MM.1S (cell line): ENCODE results near the gene TNRC6A.

Experiments
- DNase-seq: peaks from one replicate; pipeline ENCODE4 v3.0.0-alpha.2; 2015
- H2AFZ ChIP-seq: fragments of 300-600 bp; sonication (generic); 2 replicates; pipeline ENCODE4 v1.6.0; 2016; ENCODE audit warnings: antibody characterized with exemption, low read length
- H3F3A ChIP-seq: fragments of 300-600 bp; sonication (generic); 2 replicates; pipeline ENCODE4 v1.6.1; 2016; ENCODE audit warnings: mild to moderate bottlenecking, antibody characterized with exemption, low read length, moderate library complexity, mixed read lengths; ENCODE audit not compliant: insufficient read depth
- H3K27ac ChIP-seq: fragments of 300-600 bp; sonication (generic); 2 replicates; pipeline ENCODE4 v1.5.1; 2016; ENCODE audit warnings: mild to moderate bottlenecking, low read length
- H3K27me3 ChIP-seq: fragments of 300-600 bp; sonication (generic); replicated peaks from 2 replicates; pipeline ENCODE4 v1.6.0; 2016; ENCODE audit warnings: low read length; ENCODE audit not compliant: insufficient read depth
- H3K36me3 ChIP-seq: fragments of 300-600 bp; sonication (generic); replicated peaks from 2 replicates; pipeline ENCODE4 v1.6.1; 2016; ENCODE audit warnings: mild to moderate bottlenecking, low read length, mixed read lengths; ENCODE audit not compliant: insufficient read depth
- H3K4me1 ChIP-seq: fragments of 300-600 bp; sonication (generic); 2 replicates; pipeline ENCODE4 v1.6.1; 2016; ENCODE audit warnings: low read length, mixed read lengths
- H3K4me2 ChIP-seq: fragments of 300-600 bp; sonication (generic); 2 replicates; pipeline ENCODE4 v1.6.0; 2016; ENCODE audit warnings: low read depth, low read length
- H3K4me3 ChIP-seq: fragments of 300-600 bp; sonication (generic); 2 replicates; pipeline ENCODE4 v1.5.1; 2016; ENCODE audit warnings: low read length, mixed read lengths
- H3K79me2 ChIP-seq: fragments of 300-600 bp; sonication (generic); 2 replicates; pipeline ENCODE4 v1.6.1; 2016; ENCODE audit warnings: mixed run types, low read length, mixed read lengths
- H3K9ac ChIP-seq: fragments of 300-600 bp; sonication (generic); 2 replicates; pipeline ENCODE4 v1.6.1; 2016; ENCODE audit warnings: low read length, mixed read lengths
- H3K9me2 ChIP-seq: fragments of 300-600 bp; sonication (generic); replicated peaks from 2 replicates; pipeline ENCODE4 v1.6.1; 2016; ENCODE audit warnings: mild to moderate bottlenecking, low read length, mixed read lengths; ENCODE audit not compliant: insufficient read depth
- H3K9me3 ChIP-seq: fragments of 300-600 bp; sonication (generic); replicated peaks from 2 replicates; pipeline ENCODE4 v1.6.1; 2016; ENCODE audit warnings: mild to moderate bottlenecking, low read length, mixed read lengths; ENCODE audit not compliant: insufficient read depth
- H4K20me1 ChIP-seq: fragments of 300-600 bp; sonication (generic); 2 replicates; pipeline ENCODE4 v1.6.1; 2016; ENCODE audit warnings: mild to moderate bottlenecking, low read length, moderate library complexity, mixed read lengths; ENCODE audit not compliant: insufficient read depth
- CTCF ChIP-seq: fragments of 300-600 bp; sonication (generic); IDR thresholded peaks from 2 replicates; pipeline ENCODE4 v1.5.1; 2016; ENCODE audit warnings: antibody characterized with exemption, low read length, mixed read lengths
- EZH2 ChIP-seq: fragments of 300-600 bp; sonication (generic); optimal IDR thresholded peaks from 2 replicates; pipeline ENCODE3; 2017; ENCODE audit warnings: low read depth, mild to moderate bottlenecking, antibody characterized with exemption, low read length, mixed read lengths
- EZH2phosphoT487 ChIP-seq: fragments of 300-600 bp; sonication (generic); IDR thresholded peaks from 2 replicates; pipeline ENCODE4 v1.6.1; 2018; ENCODE audit warnings: antibody characterized with exemption, low read length

TNRC6A gene

GRCh38 chr16:24822974-24823373 lies 93.5 kb downstream of the TNRC6A start:
- Histone ChIP-seq H3K27ac (no peak overlapping the region), H2AFZ (no peak overlapping the region), H3K4me1 (no peaks in the 10 kb centered on the region), H3K9ac (no peak overlapping the region), H3K4me3 (no peak overlapping the region), H4K20me1 (no peaks in the 10 kb centered on the region), H3K27me3 (no peaks in the 10 kb centered on the region), H3K4me2 (no peak overlapping the region), H3K9me3 (no peaks in the 10 kb centered on the region), H3K36me3 (peaks cover 2% of the 10 kb centered on the region), H3F3A (no peaks in the 10 kb centered on the region), H3K9me2 (no peaks in the 10 kb centered on the region), H3K79me2 (no peaks in the 10 kb centered on the region)
- TF ChIP-seq EZH2phosphoT487: no peak
- no peak for TF ChIP-seq CTCF
- no peak for TF ChIP-seq EZH2
- no peak for DNase-seq

GRCh38 chr16:24825696-24826095 lies 96.2 kb downstream of the TNRC6A start:
- Histone ChIP-seq H3K79me2 (no peaks in the 10 kb centered on the region), H3K4me2 (no peak overlapping the region), H3K27ac (no peak overlapping the region), H3K9me3 (no peaks in the 10 kb centered on the region), H3K9ac (no peak overlapping the region), H3K27me3 (no peaks in the 10 kb centered on the region), H2AFZ (no peak overlapping the region), H3K4me1 (no peaks in the 10 kb centered on the region), H3K9me2 (no peaks in the 10 kb centered on the region), H3K36me3 (no peaks in the 10 kb centered on the region; the same call in none of the 2 replicates), H4K20me1 (no peaks in the 10 kb centered on the region), H3K4me3 (no peak overlapping the region), H3F3A (no peaks in the 10 kb centered on the region)
- DNase-seq: no peak
- TF ChIP-seq EZH2phosphoT487 (no peak), CTCF (no peak), EZH2 (no peak)

GRCh38 chr16:24826096-24826690 lies 96.7 kb downstream of the TNRC6A start:
- Histone ChIP-seq H2AFZ (no peak overlapping the region), H3K4me1 (no peaks in the 10 kb centered on the region), H3K4me3 (no peak overlapping the region), H3K9me3 (no peaks in the 10 kb centered on the region), H3K79me2 (no peaks in the 10 kb centered on the region), H3K9ac (no peak overlapping the region), H3K9me2 (no peaks in the 10 kb centered on the region), H3K27me3 (no peaks in the 10 kb centered on the region), H3K4me2 (no peak overlapping the region), H3K27ac (no peak overlapping the region), H3K36me3 (no peaks in the 10 kb centered on the region; the same call in 1 of the 2 replicates), H4K20me1 (no peaks in the 10 kb centered on the region), H3F3A (no peaks in the 10 kb centered on the region)
- no peak for DNase-seq
- TF ChIP-seq EZH2phosphoT487 (no peak), CTCF (no peak)
